ENCODE data around the gene NOB1.

Gene NOB1

GRCh38 chr16:69721441-69721957 lies 33.2 kb downstream of the NOB1 start:
- no peak for DNase-seq (ENCODE audit: low spot score)

GRCh38 chr16:69720822-69721430 lies 33.8 kb downstream of the NOB1 start:
- no peak for DNase-seq (ENCODE audit: low spot score)

- DNase-seq (ENCODE audit: low spot score) = no peak
Measured at GRCh38 chr16:69718111-69718764, 36.5 kb downstream of the NOB1 start.

GRCh38 chr16:69717066-69717465 lies 37.7 kb downstream of the NOB1 start:
- no peak for DNase-seq (ENCODE audit: low spot score)

- no peak for DNase-seq (ENCODE audit: low spot score)
Measured at GRCh38 chr16:69712914-69713581, 41.7 kb downstream of the NOB1 start.

GRCh38 chr16:69712277-69712676 lies 42.4 kb downstream of the NOB1 start:
- DNase-seq (ENCODE audit: low spot score) = no peak

- DNase-seq (ENCODE audit: low spot score) = no peak
Measured at GRCh38 chr16:69711115-69711740, 43.5 kb downstream of the NOB1 start.

GRCh38 chr16:69709456-69710084 lies 45.2 kb downstream of the NOB1 start:
- peak; percentile 67 for DNase-seq (ENCODE audit: low spot score)

- DNase-seq (ENCODE audit: low spot score) = no peak
Measured at GRCh38 chr16:69707920-69708683, 46.6 kb downstream of the NOB1 start.

- DNase-seq (ENCODE audit: low spot score) = no peak
Measured at GRCh38 chr16:69706975-69707340, 47.8 kb downstream of the NOB1 start.

- DNase-seq (ENCODE audit: low spot score) = peak; percentile 28
Measured at GRCh38 chr16:69706256-69706974, 48.3 kb downstream of the NOB1 start.

GRCh38 chr16:69703638-69704037 lies 51.1 kb downstream of the NOB1 start:
- DNase-seq (ENCODE audit: low spot score) = no peak

- no peak for DNase-seq (ENCODE audit: low spot score)
Measured at GRCh38 chr16:69701866-69702265, 52.9 kb downstream of the NOB1 start.

- no peak for DNase-seq (ENCODE audit: low spot score)
Measured at GRCh38 chr16:69701452-69701851, 53.3 kb downstream of the NOB1 start.

GRCh38 chr16:69699915-69700314 lies 54.8 kb downstream of the NOB1 start:
- DNase-seq (ENCODE audit: low spot score) = no peak

GRCh38 chr16:69698404-69698803 lies 56.3 kb downstream of the NOB1 start:
- DNase-seq (ENCODE audit: low spot score) = no peak

GRCh38 chr16:69693916-69694315 lies 60.8 kb downstream of the NOB1 start:
- DNase-seq (ENCODE audit: low spot score) = no peak

GRCh38 chr16:69691980-69692911 lies 62.5 kb downstream of the NOB1 start:
- peak; percentile 52 for DNase-seq (ENCODE audit: low spot score)
